Urinary bladder (tissue), 4 donors: ENCODE measurements around the gene TMEM63B. TPM values are rescaled to one million over a fixed set of nuclear protein-coding genes. Genes with fewer than 3 reads are reported as not detected.
"Not testable (repeated sequence)": the region's sequence is repeated elsewhere in the genome, so short reads cannot be mapped to it uniquely, and the experiment has no call there.

Experiments used
- DNase-seq: peaks from one replicate; pipeline ENCODE4 v3.0.0-alpha.2; 2015; ENCODE audit errors: extremely low spot score
- H3K27ac ChIP-seq: one replicate; pipeline ENCODE4 v1.5.1; 2013; ENCODE audit warnings: low read depth, mild to moderate bottlenecking, moderate library complexity
- H3K36me3 ChIP-seq: one replicate; pipeline ENCODE4 v1.6.1; 2013; ENCODE audit warnings: mild to moderate bottlenecking, moderate library complexity; ENCODE audit not compliant: insufficient read depth
- H3K4me1 ChIP-seq: one replicate; pipeline ENCODE4 v1.6.1; 2013; ENCODE audit warnings: mild to moderate bottlenecking, moderate library complexity; ENCODE audit not compliant: insufficient read depth
- H3K4me3 ChIP-seq: one replicate; pipeline ENCODE4 v1.5.1; 2013; ENCODE audit warnings: low read depth, low read length
- WGBS: extraction: QIAGEN DNeasy Blood & Tissue Kit; methylation state at CpG from one replicate; pipeline ENCODE4 v1.1.7; 2013; 5-methylcytosine and 5-hydroxymethylcytosine counted together
- polyA plus RNA-seq: library from polyadenylated mRNA; stranded (reverse); fragments of 200-250 nt; gene quantifications from one replicate; pipeline ENCODE4 v1.2.3, GENCODE V29; 2013
- total RNA-seq: library from RNA; depleted of rRNA; stranded (reverse); fragments of >200 nt; gene quantifications from one replicate; pipeline ENCODE4 v1.2.3, GENCODE V29; 2014
- donor health status: healthy with polysubstance abuse.
- donor health status: healthy.

Gene TMEM63B
- total and polyA plus RNA-seq, 2 donors, result 12.4 to 20.0 TPM

DNA sequence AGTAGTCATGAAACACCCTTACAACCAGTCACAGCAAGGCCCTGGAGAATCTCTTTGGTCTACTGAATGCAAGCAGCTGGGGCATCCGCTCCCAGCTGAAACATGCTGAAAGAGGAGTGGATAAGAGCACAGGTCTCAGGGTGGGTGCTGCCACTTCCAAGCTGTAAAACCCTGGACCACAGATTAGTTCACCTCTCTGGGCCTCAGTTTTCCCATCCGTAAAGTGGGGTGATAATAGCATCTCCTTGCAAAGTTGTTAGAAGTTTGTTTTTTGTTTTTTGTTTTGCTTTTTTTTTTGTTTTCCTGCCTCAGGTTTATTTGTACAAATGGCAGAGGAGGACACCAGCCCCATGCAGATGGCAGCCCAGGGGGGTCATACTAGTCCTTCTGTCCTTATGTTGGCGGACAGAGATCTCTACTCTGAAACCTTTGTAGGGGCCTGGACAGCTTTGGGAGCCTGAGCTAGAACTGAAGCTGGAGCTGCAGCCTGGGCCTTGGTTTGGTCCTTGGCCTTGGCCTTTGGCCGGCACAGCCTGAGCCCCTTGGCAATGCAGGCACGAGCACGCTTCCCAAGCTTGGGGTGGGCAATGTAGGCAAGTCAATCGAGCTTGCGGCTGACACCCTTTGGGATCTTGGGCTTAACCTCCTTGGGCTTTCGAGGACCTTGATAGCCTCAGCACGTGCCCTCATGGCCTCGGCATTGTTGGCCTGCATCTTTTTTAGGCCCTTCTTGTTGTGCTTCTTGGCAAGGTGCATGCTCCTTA, 38.3 kb upstream of the TMEM63B start:
- no peak for DNase-seq
- no peak overlapping the region for H3K4me3 ChIP-seq
- no peak overlapping the region for H3K27ac ChIP-seq
- no peaks in the 10 kb centered on the region for H3K36me3 ChIP-seq
- no peaks in the 10 kb centered on the region for H3K4me1 ChIP-seq
- WGBS, result 91% methylated on average over 11 of the region's 11 CpGs

DNA sequence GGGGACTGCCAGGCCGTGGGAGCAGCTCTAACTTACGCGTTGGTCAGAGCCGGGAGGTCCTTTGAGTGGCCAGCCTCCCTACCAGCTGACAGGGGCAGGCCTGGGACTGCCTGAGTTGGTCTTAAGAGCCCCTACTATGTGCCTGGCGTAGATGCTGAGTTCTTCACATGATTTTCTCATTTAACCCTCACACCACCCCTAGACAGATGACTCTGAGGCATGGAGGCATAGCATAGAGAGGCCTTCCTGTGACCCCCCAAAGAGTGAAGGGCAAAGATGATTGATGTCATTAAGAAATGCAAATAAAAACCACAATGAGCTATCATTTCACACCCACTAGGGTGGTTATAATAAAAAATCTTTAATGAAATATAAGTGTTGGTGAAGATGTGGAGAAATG, 36.9 kb upstream of the TMEM63B start:
- no peaks in the 10 kb centered on the region for H3K4me1 ChIP-seq
- no peaks in the 10 kb centered on the region for H3K36me3 ChIP-seq
- H3K4me3 ChIP-seq, result no peak overlapping the region
- 90% methylated on average over 5 of the region's 5 CpGs for WGBS
- no peak overlapping the region for H3K27ac ChIP-seq
- DNase-seq, result no peak

DNA sequence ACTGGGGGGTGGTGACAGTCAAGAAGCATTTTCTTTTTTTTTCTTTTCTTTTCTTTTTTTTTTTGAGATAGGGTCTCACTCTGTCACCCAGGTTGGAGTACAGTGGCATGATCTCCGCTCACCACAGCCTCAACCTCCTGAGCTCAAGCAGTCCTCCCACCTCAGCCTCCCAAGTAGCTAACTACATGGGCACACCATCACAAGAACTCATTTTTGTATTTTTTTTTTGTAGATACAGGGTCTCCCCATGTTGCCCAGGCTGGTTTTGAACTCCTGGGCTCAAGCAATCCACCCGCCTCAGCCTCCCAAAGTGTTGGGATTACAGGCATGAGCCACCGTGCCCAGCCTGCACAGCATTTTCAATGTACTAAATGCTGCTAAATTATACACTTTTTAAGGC, 36.0 kb upstream of the TMEM63B start:
- not testable (repeated sequence) for H3K27ac ChIP-seq, H3K4me1 ChIP-seq, H3K4me3 ChIP-seq, H3K36me3 ChIP-seq, DNase-seq
- 94% methylated on average over 3 of the region's 3 CpGs for WGBS

DNA sequence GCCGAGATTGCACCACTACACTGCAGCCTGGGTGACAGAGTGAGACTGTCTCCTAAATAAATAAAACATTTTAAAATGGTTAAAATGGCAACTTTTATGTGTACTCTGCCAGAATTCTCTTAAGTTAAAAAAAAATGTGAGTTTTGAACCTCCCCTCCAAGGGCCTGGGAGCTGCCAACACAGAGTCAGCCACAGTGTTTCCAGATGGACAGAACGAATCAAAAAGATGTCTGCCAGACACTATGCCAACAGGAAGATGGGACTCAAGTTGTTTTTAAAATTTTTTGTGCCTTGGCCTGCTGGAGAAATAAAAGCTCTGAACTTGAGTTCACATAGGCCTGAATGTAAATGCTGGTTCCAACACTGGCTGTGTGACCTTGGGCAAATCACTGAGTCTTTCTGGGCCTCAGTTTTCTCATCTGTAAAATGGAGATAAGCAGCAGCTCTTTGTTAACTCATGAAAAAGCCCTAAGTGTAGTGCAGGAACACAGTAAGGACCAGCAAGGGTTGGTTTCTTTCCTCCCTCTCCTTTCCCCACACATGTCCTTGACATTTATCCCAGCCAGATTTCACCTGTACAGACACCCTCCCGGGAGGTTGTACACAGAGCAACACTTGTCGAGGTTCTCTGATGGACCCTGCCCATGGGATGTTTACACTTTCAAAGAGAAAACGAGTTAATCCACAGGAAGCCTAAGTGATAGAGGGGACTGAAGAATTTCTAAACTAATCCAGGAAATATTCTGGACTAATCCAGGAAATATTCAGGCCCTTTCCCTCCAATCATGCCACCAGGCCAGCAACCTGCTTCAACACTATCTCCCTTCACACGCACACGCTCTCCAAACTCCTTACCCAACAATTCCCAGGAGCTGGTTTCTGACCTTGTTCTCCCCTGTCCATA, 35.1 kb upstream of the TMEM63B start:
- no peak for DNase-seq
- H3K4me1 ChIP-seq, result no peaks in the 10 kb centered on the region
- 82% methylated on average over 7 of the region's 7 CpGs for WGBS
- H3K36me3 ChIP-seq, result no peaks in the 10 kb centered on the region
- H3K4me3 ChIP-seq, result no peak overlapping the region
- no peak overlapping the region for H3K27ac ChIP-seq

DNA sequence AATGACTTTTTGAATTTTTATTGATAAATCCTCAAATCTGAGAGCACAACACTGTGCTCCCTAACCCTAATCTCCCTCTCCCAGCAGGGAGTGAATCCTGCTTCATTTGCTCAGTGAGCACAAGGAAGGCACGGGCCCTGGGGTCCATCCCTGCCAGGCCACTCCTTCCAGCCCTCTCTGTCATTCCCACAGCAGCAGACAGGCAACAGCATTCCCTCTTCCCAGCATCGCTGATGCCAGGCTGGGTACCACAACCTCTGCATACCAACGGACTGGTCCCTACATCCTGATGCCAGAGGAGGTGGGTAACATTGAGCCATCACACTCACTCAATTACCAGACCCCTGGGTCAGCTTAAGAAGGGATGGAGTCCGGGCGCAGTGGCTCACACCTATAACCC, 34.3 kb upstream of the TMEM63B start:
- 92% methylated on average over 5 of the region's 5 CpGs for WGBS
- Histone ChIP-seq H3K4me1 (no peaks in the 10 kb centered on the region), H3K27ac (no peak overlapping the region), H3K4me3 (no peak overlapping the region), H3K36me3 (no peaks in the 10 kb centered on the region)
- DNase-seq, result no peak

DNA sequence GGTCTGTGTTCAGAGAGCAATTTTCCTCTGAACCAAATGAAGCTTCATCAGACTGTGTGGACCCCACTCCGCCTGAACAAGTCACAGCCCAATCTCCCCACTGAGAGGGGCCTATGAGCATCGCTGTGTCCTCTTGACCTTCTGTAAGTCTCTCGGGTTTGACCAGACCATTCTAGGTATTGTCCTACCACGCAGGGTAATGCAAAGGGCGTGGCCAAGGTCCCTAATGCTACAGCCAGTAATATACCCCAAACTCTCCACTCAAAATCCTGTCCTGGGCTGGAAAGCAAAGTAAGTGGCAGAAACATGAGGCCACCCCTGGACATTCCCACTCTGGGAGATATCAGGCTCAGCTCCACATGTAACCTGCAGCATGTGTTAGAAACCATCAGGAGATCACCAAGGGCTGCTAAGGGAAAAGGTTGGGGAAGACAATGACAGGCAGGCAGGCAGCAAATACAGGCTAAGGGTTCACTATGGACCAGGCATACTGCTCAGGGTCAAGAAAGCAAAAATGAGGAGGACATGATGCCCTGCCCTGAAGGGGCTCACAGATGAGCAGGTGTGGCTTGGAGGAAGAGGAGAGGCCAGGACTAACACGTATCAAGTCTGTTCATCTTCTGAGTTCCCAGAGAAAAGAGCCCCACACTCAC, 33.5 kb upstream of the TMEM63B start:
- Histone ChIP-seq H3K27ac (no peak overlapping the region), H3K36me3 (no peaks in the 10 kb centered on the region), H3K4me1 (no peaks in the 10 kb centered on the region), H3K4me3 (no peak overlapping the region)
- WGBS, result 94% methylated on average over 6 of the region's 6 CpGs
- DNase-seq, result no peak

DNA sequence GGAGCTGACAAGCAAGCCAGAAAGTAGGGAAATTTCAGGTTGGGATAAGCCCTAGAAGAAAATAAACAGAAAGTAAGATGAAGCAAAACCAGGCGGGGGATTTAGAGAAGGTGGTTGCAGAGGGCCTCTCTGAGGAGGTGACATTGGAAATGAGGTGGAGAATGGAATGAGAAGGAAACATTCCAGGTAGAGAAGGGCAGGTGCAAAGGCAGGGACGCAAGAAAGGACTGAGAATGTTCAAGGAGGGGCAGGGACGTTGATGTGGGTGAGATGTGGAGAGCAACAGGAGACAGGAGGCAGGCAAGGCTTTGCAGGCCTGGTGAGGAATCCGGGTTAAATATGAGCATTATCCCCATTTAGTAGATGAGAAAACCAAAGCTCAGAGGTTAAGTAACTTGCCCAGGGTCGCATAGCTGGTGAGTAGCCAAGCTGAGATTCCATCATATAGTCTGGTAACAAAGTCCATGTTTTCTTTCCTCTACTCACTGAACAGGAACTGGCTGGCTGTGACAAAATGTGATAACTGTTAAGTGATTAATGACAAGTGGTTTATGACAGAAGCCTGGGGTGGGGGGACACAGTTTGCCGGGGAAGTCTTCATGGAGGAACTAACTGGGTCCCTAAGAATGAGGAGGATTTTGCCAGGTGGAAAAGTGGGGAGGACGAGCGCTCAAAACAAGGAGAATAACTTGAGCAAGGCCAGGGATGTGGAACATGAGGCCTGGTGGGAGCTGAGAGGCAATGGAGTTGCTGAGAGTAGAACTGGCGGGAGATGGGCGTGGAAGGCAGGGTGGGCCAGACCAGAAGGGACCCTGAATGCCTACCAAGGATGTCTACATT, 32.7 kb upstream of the TMEM63B start:
- no peak overlapping the region for H3K27ac ChIP-seq
- H3K4me3 ChIP-seq, result no peak overlapping the region
- DNase-seq, result no peak
- 88% methylated on average over 10 of the region's 10 CpGs for WGBS
- no peaks in the 10 kb centered on the region for H3K4me1 ChIP-seq
- H3K36me3 ChIP-seq, result no peaks in the 10 kb centered on the region

DNA sequence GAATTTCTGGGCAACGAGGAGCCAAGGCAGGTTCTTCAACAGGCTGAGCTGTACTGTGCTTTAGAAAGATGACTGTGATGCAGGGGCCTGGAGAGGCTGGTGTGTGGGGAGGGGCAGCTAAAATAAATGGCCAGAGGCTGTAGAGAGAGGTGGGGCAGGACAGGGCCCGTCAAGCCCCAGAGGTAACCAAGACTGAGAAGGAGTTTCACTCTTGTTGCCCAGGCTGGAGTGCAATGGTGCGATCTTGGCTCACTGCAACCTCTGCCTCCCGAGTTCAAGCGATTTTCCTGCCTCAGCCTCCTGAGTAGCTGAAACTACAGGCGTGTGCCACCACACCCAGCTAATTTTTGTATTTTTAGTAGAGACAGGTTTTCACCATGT, 32.1 kb upstream of the TMEM63B start:
- 87% methylated on average over 6 of the region's 6 CpGs for WGBS
- H3K4me1 ChIP-seq, DNase-seq, H3K4me3 ChIP-seq, H3K36me3 ChIP-seq, H3K27ac ChIP-seq: not testable (repeated sequence)

DNA sequence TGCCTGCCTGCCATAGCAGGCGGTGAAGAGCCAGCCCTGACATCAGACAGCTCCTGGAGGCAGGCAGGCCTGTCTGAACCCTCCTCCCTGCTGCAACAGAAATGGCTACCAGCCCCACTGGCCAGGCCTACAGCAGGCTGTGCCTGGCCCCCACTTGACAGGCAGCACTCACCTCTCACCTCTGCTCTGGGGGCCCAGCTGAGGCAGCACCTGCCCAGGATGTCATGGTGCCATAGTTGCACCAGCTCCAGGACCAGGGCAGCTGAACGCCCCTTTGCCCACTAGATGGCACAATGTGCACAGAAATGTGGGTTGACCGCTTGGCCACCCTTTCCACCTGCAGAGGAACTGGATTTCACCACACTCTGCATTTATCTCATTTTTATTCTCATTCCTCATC, 30.7 kb upstream of the TMEM63B start:
- Histone ChIP-seq H3K4me1 (no peaks in the 10 kb centered on the region), H3K27ac (no peak overlapping the region), H3K36me3 (no peaks in the 10 kb centered on the region), H3K4me3 (no peak overlapping the region)
- WGBS, result 41% methylated on average over 3 of the region's 3 CpGs
- no peak for DNase-seq

DNA sequence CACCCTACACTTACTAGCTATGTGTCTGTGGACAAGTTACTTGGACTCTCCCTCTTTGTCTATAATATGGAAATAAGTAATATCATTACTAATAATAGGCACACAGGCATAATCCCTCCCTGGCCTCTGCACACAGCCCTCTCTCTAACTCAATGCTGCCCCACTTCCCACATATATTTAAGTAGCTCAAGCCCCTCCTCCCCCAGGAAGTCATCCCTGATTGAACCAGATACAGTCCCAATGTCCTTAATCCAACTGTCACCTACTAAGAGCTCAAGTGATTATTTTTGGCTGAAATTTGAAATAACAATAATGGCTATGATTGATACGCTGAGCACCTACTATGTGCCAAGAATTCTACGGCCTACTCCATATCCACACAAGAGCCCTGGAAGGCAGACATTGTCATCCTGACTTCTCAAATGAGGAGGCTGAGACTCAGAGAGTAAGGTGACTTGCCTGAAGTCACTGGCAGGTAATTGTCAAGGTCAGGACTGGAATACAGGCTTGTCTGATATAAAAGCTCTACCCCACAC, 29.5 kb upstream of the TMEM63B start:
- Histone ChIP-seq H3K36me3 (no peaks in the 10 kb centered on the region), H3K4me1 (no peaks in the 10 kb centered on the region), H3K27ac (no peak overlapping the region), H3K4me3 (no peak overlapping the region)
- no peak for DNase-seq
- 69% methylated on average over 2 of the region's 2 CpGs for WGBS

DNA sequence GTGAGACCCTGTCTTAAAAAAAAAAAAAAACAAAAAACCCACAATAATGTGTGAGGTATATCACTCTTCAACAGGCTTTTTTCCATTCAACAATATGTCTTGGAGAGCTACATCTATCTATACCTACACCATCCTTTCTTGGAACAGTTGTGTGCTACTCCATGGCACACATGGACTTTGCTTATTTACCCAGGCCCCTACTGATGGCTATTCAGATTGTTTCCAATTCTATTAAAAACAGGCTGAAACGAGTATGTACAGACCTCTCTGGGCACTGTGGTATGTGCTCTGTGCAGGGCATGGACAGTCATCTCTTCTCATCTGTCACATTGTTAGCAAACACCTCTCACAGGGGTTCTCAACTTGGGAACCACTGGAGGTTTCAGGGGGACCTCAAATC, 28.2 kb upstream of the TMEM63B start:
- H3K4me3 ChIP-seq, result no peak overlapping the region
- 35% methylated on average over 1 of the region's 1 CpG for WGBS
- no peaks in the 10 kb centered on the region for H3K36me3 ChIP-seq
- DNase-seq, result no peak
- no peaks in the 10 kb centered on the region for H3K4me1 ChIP-seq
- no peak overlapping the region for H3K27ac ChIP-seq

DNA sequence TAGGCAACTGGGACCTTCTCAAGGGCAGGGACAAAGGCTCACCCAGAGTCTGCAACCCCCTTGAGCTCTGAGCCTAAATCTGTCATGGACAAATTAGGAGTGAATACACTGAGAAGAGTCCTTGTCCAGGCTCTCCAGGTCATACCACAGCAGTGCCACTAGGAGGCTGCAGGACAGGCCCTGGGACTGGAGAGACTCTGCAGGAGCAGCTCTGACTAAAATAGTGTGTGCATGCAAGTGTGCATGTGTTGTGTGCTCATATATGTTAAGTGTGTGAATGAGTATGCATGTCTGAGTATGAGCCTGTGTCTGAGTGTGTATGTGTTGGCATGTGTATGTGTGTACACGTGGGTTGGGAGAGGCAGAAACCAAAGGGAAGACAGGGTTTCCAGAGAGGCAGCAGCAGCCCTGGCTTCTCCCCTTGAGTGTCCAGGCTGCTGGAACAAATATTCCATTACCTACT, 27.2 kb upstream of the TMEM63B start:
- H3K4me3 ChIP-seq, result no peak overlapping the region
- H3K36me3 ChIP-seq, result no peaks in the 10 kb centered on the region
- H3K27ac ChIP-seq, result no peak overlapping the region
- no peak for DNase-seq
- 48% methylated on average over 1 of the region's 1 CpG for WGBS
- H3K4me1 ChIP-seq, result no peaks in the 10 kb centered on the region

DNA sequence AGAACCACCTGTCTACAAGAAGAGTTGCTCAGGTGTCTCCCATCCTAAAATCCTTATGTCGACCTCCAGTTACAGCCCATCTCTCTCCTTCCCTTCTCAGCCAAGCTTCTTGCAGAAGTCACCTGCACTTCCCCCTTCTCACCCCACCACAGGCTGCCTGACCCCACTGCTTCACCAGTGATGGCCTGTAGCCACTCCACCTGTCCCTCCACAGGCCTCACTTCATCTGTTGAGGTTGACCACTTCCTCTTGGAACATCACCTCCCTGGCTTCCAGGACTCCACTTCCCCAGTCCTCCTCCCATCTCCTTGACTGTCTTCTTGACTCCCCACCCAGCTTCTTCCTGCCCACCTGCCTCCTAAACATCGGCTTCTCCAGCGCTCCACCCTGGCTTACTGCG, 25.5 kb upstream of the TMEM63B start:
- WGBS, result 89% methylated on average over 4 of the region's 4 CpGs
- H3K36me3 ChIP-seq, result no peaks in the 10 kb centered on the region
- H3K27ac ChIP-seq, result no peak overlapping the region
- DNase-seq, result no peak
- no peaks in the 10 kb centered on the region for H3K4me1 ChIP-seq
- no peak overlapping the region for H3K4me3 ChIP-seq
